Heart left ventricle (tissue), 13 donors: Measurements from ENCODE around the gene ELAVL1.

ENCODE experiments used
- CTCF ChIP-seq, 12 donors: fragments of 200-600 bp; sonication (generic) in 4 of 12; IDR thresholded peaks; one replicate each; pipeline versions ENCODE4 v1.5.0 to v1.8.0; 2018 to 2022; ENCODE audit warnings: antibody characterized with exemption in 12 of 12, mild to moderate bottlenecking in 5 of 12
- POLR2A ChIP-seq, 2 donors: fragments of 450-650 bp; IDR thresholded peaks; one replicate each; pipeline ENCODE4 v1.6.1; 2017; ENCODE audit warnings: antibody characterized with exemption in 2 of 2, mild to moderate bottlenecking in 2 of 2, moderate library complexity in 2 of 2
- donor health status: ischemic (EF 13 %, LVEDD 7.1; RV severe dilation, severe dysfunction).
- donor health status: DM: no; HTN: yes; CAD: no.
- donor health status: DM: no; HTN: no; CAD: no.
- donor health status: ischemic (EF 25% LVEDD 6.9; RV normal size, moderate dysfunction).
- donor health status: ischemic (EF 25% LVEDD 5.7; RV mildly dilated, moderate dysfunction).
- donor health status: ischemic (EF 35%, LVEDD 5.7; RV mildly dilated, moderate dysfunction).
- donor health status: nonischemic (EF 11% LVEDD 7.7; RV severe dilation, severe dysfunction).
- donor health status: DM: yes; HTN: yes; CAD: no.
- donor health status: PGD.
- donor health status: ischemic (EF 29% LVEDD 5.4; RV normal size, mild dysfunction).
- donor health status: nonischemic (EF 23%, LVEDD 6.1; RV moderate dilation, normal function).

GRCh38 chr19:7953576-7953975, 51.9 kb downstream of the ELAVL1 start:
- no peak for TF ChIP-seq CTCF (IDR thresholded peaks at IDR 0.05)
- TF ChIP-seq POLR2A (IDR thresholded peaks at IDR 0.05): no peak
